ENCODE data around the gene CMSS1.

CMSS1 gene

DNA sequence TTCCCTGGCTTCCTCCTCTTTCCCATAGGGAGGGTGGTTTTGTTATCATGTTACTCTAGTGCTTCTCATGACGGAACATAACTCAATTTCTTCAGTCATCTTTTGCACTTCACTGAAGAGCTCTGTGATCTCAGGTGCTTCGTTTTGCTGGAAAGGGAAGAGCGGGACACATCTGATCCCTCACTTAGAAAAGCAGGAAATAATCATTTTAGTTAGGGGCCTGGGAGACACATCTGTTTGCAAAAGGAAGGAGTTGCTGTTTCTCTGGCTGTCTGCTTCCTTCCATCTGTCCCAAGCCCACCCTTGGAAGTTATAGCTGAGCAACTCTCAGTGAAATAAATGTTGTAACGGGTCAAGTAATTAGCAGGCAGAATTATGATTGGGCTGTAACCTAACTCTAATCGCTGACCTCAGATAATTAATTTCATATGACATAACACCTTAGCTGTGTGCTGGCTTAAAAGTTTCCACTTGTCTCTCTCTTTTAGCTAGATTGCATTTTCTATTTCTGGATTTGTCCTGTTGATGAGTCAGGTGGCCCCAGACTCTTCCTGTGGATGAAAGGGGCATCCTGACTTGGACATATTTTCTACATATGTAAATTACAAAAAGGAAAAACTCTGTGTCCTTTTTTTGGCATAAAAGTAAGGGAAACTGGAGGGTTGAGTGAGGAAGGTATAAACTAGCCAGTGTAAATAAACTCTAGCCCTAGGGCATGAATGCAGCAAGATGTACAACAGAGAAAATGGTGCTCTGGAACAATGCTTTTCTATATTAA is 307.7 kb downstream of the CMSS1 start:
- no peak overlapping the region for H3K4me3 Mint-ChIP-seq
- peaks cover 7% of the 10 kb centered on the region for H3K36me3 Mint-ChIP-seq
- no peaks in the 10 kb centered on the region for H3K27me3 Mint-ChIP-seq
- no peaks in the 10 kb centered on the region for H3K4me1 Mint-ChIP-seq
- no peak overlapping the region for H3K27ac Mint-ChIP-seq
- H3K9me3 Mint-ChIP-seq: no peaks in the 10 kb centered on the region

GRCh38 chr3:100127792-100128191 is 310.1 kb downstream of the CMSS1 start:
- Mint-ChIP-seq H3K4me3 (no peak overlapping the region), H3K36me3 (peaks cover 7% of the 10 kb centered on the region), H3K27me3 (no peaks in the 10 kb centered on the region), H3K27ac (no peak overlapping the region), H3K9me3 (no peaks in the 10 kb centered on the region), H3K4me1 (no peaks in the 10 kb centered on the region)

DNA sequence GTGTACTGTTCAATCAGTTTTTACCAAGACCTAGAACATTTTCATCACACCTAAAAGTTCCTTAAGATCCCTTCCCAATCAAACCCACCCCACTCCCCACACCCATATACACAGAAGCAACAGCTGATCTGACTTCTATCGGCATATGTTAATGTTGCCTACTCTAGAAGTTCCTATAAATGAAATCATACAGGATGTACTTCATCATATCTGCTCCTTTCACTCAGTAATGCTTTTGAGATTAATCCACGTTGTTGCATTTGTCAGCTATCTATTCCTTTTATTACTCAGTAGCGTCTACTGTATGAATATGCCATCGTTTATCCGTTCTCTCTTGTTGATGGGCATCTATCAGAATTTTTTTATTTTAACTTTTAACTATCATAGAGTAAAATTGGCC is 310.9 kb downstream of the CMSS1 start:
- Mint-ChIP-seq H3K4me1 (no peaks in the 10 kb centered on the region), H3K27ac (no peak overlapping the region), H3K9me3 (no peaks in the 10 kb centered on the region), H3K4me3 (no peak overlapping the region), H3K27me3 (no peaks in the 10 kb centered on the region), H3K36me3 (peaks cover 7% of the 10 kb centered on the region)

DNA sequence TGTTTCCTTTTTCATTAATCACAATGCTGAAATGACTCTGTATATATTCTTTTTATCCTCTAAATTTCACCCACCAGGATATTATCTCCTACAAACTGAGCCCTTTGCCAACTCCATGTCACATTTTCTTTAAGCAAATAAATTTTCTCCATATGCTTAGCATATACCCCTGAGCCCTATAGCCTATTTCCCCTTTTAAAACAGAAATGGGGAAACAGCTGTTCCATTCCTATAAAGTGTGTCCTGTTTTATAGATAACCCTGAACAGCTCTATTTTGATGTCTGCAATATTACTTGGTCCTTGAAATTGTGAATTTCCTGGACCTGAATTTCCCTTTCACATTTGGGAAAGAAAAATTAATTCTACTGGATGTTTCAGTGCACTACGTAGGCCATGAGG is 312.3 kb downstream of the CMSS1 start:
- Mint-ChIP-seq H3K9me3 (no peaks in the 10 kb centered on the region), H3K27ac (no peak overlapping the region), H3K27me3 (no peaks in the 10 kb centered on the region), H3K4me3 (no peak overlapping the region), H3K36me3 (peaks cover 6% of the 10 kb centered on the region), H3K4me1 (no peaks in the 10 kb centered on the region)

- no peak overlapping the region for H3K27ac Mint-ChIP-seq
- H3K4me3 Mint-ChIP-seq: no peak overlapping the region
- no peaks in the 10 kb centered on the region for H3K27me3 Mint-ChIP-seq
- peaks cover 6% of the 10 kb centered on the region for H3K36me3 Mint-ChIP-seq
- H3K9me3 Mint-ChIP-seq: no peaks in the 10 kb centered on the region
- no peaks in the 10 kb centered on the region for H3K4me1 Mint-ChIP-seq
Observed at GRCh38 chr3:100131241-100131640, 313.6 kb downstream of the CMSS1 start.

DNA sequence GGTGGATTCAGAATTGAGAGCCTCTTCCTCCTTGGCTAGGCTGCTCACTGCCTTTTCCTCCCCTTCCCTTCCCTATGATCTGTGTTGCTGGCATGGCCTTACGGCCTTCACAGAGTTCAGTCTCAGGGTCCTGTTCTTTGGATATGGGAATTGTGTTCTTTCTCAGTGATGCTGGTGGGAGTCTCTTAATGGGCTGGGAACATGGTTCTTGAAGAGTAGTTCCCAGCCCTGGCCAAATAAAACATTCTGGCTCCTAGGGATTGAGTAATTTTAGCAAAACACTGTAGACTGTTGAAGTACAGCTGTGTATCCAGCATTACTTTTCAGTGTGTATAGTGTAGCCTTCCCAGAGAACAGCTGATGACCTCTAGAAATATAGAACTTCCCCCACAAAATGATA is 319.3 kb downstream of the CMSS1 start:
- peaks cover 6% of the 10 kb centered on the region for H3K36me3 Mint-ChIP-seq
- no peaks in the 10 kb centered on the region for H3K27me3 Mint-ChIP-seq
- no peak overlapping the region for H3K27ac Mint-ChIP-seq
- H3K9me3 Mint-ChIP-seq: peaks cover 3% of the 10 kb centered on the region
- H3K4me1 Mint-ChIP-seq: no peaks in the 10 kb centered on the region
- H3K4me3 Mint-ChIP-seq: no peak overlapping the region

GRCh38 chr3:100140976-100141375 is 323.3 kb downstream of the CMSS1 start:
- H3K36me3 Mint-ChIP-seq: peaks cover 20% of the 10 kb centered on the region
- peaks cover 8% of the 10 kb centered on the region for H3K9me3 Mint-ChIP-seq
- no peak overlapping the region for H3K27ac Mint-ChIP-seq
- H3K27me3 Mint-ChIP-seq: no peaks in the 10 kb centered on the region
- no peaks in the 10 kb centered on the region for H3K4me1 Mint-ChIP-seq
- no peak overlapping the region for H3K4me3 Mint-ChIP-seq

GRCh38 chr3:100141586-100141985 is 323.9 kb downstream of the CMSS1 start:
- Mint-ChIP-seq H3K27ac (no peak overlapping the region), H3K9me3 (peaks cover 8% of the 10 kb centered on the region), H3K4me1 (no peaks in the 10 kb centered on the region), H3K36me3 (peaks cover 19% of the 10 kb centered on the region), H3K27me3 (no peaks in the 10 kb centered on the region), H3K4me3 (no peak overlapping the region)

DNA sequence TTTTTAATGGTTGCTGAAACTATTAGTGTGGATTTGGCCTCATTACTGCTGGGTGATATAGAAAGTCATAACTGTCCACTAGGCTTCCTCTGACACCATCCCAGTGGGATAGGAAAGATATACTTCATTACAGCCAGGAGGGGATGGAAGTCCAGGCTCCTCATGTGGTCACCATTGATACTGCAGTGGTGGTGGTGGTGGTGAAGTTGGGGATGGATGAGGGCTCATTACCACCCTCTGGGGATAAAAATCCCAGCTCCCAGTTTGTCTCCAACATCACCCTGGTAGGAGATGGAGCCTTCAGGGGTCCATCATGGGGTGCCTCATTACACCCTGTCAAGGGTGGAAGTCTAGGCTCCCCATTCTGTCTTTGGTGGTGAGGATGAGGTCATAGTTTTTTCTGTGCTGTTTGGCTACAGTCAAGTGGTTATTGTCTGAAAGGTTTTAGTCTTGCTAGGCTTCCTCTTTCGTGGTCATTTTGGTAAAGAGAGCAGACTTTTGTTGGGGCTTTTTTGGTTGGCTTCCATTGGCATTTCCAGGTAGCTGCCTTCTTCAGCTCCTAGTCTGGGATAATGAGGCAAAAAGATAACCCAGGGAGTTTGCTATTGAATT is 326.7 kb downstream of the CMSS1 start:
- no peak overlapping the region for H3K4me3 Mint-ChIP-seq

DNA sequence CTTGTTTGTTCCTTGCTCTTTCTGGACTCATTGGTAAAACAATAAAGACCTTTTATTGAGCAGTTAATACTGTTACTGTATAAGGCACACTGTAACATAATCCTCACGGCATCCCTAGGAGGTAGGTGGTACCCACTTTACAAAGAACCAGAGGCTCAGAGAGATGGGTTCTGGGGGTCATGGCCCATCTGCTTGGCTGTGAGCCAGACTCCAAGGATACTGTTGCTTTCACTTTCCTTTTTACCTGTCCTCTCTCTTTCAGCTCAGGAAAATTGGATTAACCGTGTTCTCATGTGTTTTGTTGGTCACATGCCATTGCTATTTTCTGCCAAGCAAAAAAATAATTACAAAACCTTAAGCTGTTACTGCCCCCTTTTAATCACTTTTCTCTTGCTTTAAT is 331.5 kb downstream of the CMSS1 start:
- Mint-ChIP-seq H3K4me3 (no peak overlapping the region), H3K27ac (no peak overlapping the region), H3K27me3 (no peaks in the 10 kb centered on the region), H3K36me3 (peaks cover 43% of the 10 kb centered on the region), H3K4me1 (no peaks in the 10 kb centered on the region), H3K9me3 (peaks cover 6% of the 10 kb centered on the region)

More for the DNA sequence above, 326.7 kb downstream of the CMSS1 start:
- Mint-ChIP-seq H3K27ac (no peak overlapping the region), H3K9me3 (peaks cover 5% of the 10 kb centered on the region), H3K27me3 (no peaks in the 10 kb centered on the region), H3K36me3 (peaks cover 26% of the 10 kb centered on the region), H3K4me1 (no peaks in the 10 kb centered on the region)

DNA sequence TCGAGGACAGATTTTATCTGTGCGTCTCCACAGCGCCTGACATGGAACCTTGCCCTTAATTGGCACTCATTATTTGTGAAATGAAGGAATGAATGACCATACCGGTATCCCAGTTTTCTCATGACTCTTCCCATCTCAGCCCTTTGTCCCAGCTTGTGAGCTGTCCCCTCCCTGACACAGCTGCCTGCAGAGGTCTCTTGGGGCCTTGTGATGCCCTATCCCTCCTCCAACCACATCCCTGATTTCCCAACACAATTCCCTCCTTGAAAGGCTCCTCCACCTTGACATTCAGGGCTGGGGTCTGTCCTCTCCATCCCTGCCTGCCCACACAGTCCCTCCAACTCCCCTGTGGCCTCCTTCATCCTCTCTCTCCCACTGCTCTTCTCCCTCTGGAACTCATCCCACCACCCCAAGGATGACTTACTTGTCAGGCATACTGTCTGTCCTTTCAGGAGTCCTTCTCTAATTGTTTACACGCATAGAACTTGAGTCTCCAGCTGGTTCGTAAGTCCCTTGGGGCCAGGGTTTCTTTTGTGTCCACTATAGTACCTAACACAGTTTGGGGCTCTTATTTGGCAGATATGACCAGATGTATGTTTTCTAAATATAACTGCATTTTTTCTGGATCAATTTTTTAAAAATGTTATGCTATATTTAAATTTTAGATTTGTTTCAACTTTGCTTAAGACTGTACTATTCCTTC is 332.2 kb downstream of the CMSS1 start:
- Mint-ChIP-seq H3K4me3 (no peak overlapping the region), H3K9me3 (peaks cover 6% of the 10 kb centered on the region), H3K36me3 (peaks cover 43% of the 10 kb centered on the region), H3K27ac (no peak overlapping the region), H3K27me3 (no peaks in the 10 kb centered on the region), H3K4me1 (no peaks in the 10 kb centered on the region)

DNA sequence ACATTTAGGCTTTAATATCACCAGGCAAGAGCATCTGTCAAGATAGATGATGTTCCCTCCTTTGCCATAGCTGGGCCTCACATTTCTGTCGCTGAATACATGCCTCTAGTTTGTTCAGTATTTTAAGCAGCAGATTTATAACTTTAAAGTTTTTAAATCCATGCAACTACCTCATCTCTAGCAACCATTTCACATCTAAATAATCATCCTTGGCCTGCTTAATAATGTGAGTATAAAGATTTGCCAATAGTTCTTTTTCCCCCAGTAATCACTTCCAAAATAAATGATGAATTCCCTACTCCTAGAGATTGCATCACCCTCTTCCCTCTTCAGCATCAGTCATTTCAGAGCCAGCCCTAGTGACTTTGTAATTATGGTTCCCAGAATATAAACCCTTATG is 332.8 kb downstream of the CMSS1 start:
- no peaks in the 10 kb centered on the region for H3K27me3 Mint-ChIP-seq
- peaks cover 49% of the 10 kb centered on the region for H3K36me3 Mint-ChIP-seq
- H3K4me1 Mint-ChIP-seq: no peaks in the 10 kb centered on the region
- no peak overlapping the region for H3K4me3 Mint-ChIP-seq
- H3K27ac Mint-ChIP-seq: no peak overlapping the region
- H3K9me3 Mint-ChIP-seq: peaks cover 12% of the 10 kb centered on the region

GRCh38 chr3:100151024-100151707 is 333.5 kb downstream of the CMSS1 start:
- no peak overlapping the region for H3K4me3 Mint-ChIP-seq
- H3K4me1 Mint-ChIP-seq: no peaks in the 10 kb centered on the region
- H3K27ac Mint-ChIP-seq: no peak overlapping the region

DNA sequence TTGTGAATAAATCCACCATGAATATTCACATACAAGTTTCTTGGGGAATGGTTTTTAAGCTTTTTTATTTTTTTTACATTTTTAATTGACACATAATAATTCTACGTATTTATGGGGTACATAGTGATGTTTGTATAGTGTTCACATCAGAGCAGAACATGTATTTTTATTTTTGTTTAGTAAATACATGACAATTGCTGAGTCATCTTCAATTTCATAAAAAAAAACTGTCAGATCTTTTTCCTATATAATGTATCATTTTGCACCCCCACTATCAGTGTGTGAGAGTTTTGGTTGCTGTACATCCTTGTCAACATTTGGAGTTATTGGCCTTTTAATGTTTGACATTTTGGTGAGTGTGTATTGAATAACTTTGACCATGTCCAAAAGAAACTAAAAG is 336.5 kb downstream of the CMSS1 start:
- Mint-ChIP-seq H3K4me1 (no peaks in the 10 kb centered on the region), H3K27me3 (no peaks in the 10 kb centered on the region), H3K27ac (no peak overlapping the region), H3K4me3 (no peak overlapping the region), H3K9me3 (peaks cover 19% of the 10 kb centered on the region), H3K36me3 (peaks cover 52% of the 10 kb centered on the region)

More at GRCh38 chr3:100151024-100151707, 333.5 kb downstream of the CMSS1 start:
- Mint-ChIP-seq H3K27me3 (no peaks in the 10 kb centered on the region), H3K9me3 (peaks cover 12% of the 10 kb centered on the region), H3K36me3 (peaks cover 50% of the 10 kb centered on the region)

GRCh38 chr3:100155128-100155527 is 337.5 kb downstream of the CMSS1 start:
- Mint-ChIP-seq H3K27me3 (no peaks in the 10 kb centered on the region), H3K4me1 (peaks cover 3% of the 10 kb centered on the region), H3K9me3 (peaks cover 19% of the 10 kb centered on the region), H3K27ac (no peak overlapping the region), H3K36me3 (peaks cover 48% of the 10 kb centered on the region), H3K4me3 (no peak overlapping the region)

DNA sequence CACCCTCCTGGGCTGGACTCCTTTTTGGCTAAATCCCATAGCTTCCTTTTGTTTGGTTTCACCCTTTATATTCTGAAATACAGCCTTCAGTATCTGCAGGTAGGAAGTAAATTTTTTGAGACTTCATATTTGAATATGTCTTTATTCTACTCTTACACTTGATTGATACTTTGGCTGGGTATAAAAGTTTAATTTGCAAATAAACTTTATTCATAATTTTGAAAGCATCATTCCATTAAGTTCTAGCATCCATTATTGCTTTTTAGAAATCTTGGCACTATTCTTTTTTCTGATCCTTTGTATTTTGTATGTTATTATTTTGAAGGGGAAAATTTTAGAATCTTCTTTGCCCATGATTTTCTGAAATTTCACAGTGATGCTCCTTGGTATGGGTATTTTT is 337.9 kb downstream of the CMSS1 start:
- Mint-ChIP-seq H3K9me3 (peaks cover 19% of the 10 kb centered on the region), H3K36me3 (peaks cover 48% of the 10 kb centered on the region), H3K27me3 (no peaks in the 10 kb centered on the region), H3K4me1 (peaks cover 4% of the 10 kb centered on the region), H3K4me3 (no peak overlapping the region), H3K27ac (no peak overlapping the region)

Data from activated naive CD4-positive, alpha-beta T cell treated with anti-CD3 and anti-CD28 coated beads, Interleukin-2, amount 50 U/mL, for 24 hours (primary cell).